Caki2 (cell line): Measurements from ENCODE around the gene LRGUK. TPM values are rescaled to one million over a fixed set of nuclear protein-coding genes. Genes with fewer than 3 reads are reported as not detected.
"Not testable (repeated sequence)": the region's sequence is repeated elsewhere in the genome, so short reads cannot be mapped to it uniquely, and the experiment has no call there.

ENCODE experiments used
- DNase-seq: peaks from one replicate; pipeline ENCODE4 v3.0.0-alpha.2; 2015; ENCODE audit warnings: low read depth
- in situ Hi-C: cut with HindIII; loops from 2 replicates; pipeline ENCODE4 v1.10.0; 2016; ENCODE audit warnings: low sequenced_read_pairs, low pct_unique_long_range_greater_than_20kb, mixed read lengths
- total RNA-seq: library from RNA; depleted of rRNA; stranded (reverse); fragments of >200 nt; shearing (Covaris generic); gene quantifications from 2 replicates; pipeline ENCODE4 v1.2.3, GENCODE V29; 2014; ENCODE audit warnings: low replicate concordance; rRNA removed

LRGUK gene
- total RNA-seq, result not detected in 2 replicates

GRCh38 chr7:134126966-134127848, at the start of gene LRGUK:
LRGUK (plus strand) TSS chr7:134127340; CDS start chr7:134127368, 28 bp downstream.
- in situ Hi-C loops, result no loop called here
- peak; percentile 62 for DNase-seq

- DNase-seq, in situ Hi-C loops: not testable (repeated sequence)
These were observed 49.6 kb upstream of the LRGUK start for GRCh38 chr7:134077560-134077959.

- in situ Hi-C loops, result no loop called here
- no peak for DNase-seq
These were observed 48.1 kb upstream of the LRGUK start for GRCh38 chr7:134078991-134079390.

GRCh38 chr7:134081695-134082094, 45.4 kb upstream of the LRGUK start:
- in situ Hi-C loops, result no loop called here
- DNase-seq, result no peak

- no peak for DNase-seq
- in situ Hi-C loops, result no loop called here
These were observed 43.2 kb upstream of the LRGUK start for GRCh38 chr7:134083766-134084487.

GRCh38 chr7:134084488-134085144, 42.5 kb upstream of the LRGUK start:
- in situ Hi-C loops, result no loop called here
- DNase-seq, result no peak

GRCh38 chr7:134085311-134085710, 41.8 kb upstream of the LRGUK start:
- no peak for DNase-seq
- in situ Hi-C loops, result no loop called here

GRCh38 chr7:134086998-134087735, 40.0 kb upstream of the LRGUK start:
- no peak for DNase-seq
- in situ Hi-C loops, result no loop called here

- in situ Hi-C loops, result no loop called here
- DNase-seq, result no peak
These were observed 38.9 kb upstream of the LRGUK start for GRCh38 chr7:134088199-134088598.

- peak; percentile 19 for DNase-seq
- in situ Hi-C loops, result no loop called here
These were observed 37.7 kb upstream of the LRGUK start for GRCh38 chr7:134089446-134089845.

- no peak for DNase-seq
- in situ Hi-C loops, result no loop called here
These were observed 29.1 kb upstream of the LRGUK start for GRCh38 chr7:134098072-134098471.

- in situ Hi-C loops, result no loop called here
- no peak for DNase-seq
These were observed 25.4 kb upstream of the LRGUK start for GRCh38 chr7:134101716-134102115.

- in situ Hi-C loops, result no loop called here
- no peak for DNase-seq
These were observed 23.0 kb upstream of the LRGUK start for GRCh38 chr7:134104166-134104565.

GRCh38 chr7:134105841-134106240, 21.3 kb upstream of the LRGUK start:
- DNase-seq, result no peak
- in situ Hi-C loops, result no loop called here

- DNase-seq, result no peak
- in situ Hi-C loops, result no loop called here
These were observed 18.3 kb upstream of the LRGUK start for GRCh38 chr7:134108802-134109201.

- in situ Hi-C loops, result no loop called here
- no peak for DNase-seq
These were observed 13.5 kb upstream of the LRGUK start for GRCh38 chr7:134113655-134114054.

- DNase-seq, result no peak
- in situ Hi-C loops, result no loop called here
These were observed 12.1 kb upstream of the LRGUK start for GRCh38 chr7:134114992-134115391.

- in situ Hi-C loops, result no loop called here
- no peak for DNase-seq
These were observed 6.7 kb upstream of the LRGUK start for GRCh38 chr7:134120405-134120804.
